ENCODE measurements around the gene SCAI.

SCAI gene

DNA sequence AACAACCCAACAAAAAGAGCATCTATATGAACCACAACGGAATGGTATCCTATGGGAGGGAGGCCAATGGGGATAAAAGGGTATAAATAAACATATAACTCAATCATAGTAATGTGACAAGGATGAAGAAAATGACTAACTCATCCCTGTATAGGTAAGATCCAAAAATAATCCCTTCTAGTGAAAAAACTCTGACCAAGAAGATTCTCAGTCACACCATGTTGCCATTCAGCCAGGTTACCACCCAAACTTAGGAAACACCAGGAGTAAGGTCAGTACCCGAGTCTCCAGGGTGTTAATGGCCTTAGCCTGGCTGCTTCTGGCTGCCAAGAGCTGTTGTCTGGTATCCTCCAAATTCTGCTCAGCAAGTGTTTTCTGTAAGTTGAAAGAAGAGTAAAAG is 235.2 kb downstream of the SCAI start:
- DNase-seq (ENCODE audit: extremely low spot score, insufficient read length, low read depth) (no peak), FAIRE-seq (no peak)

GRCh38 chr9:124906966-124907365 is 236.4 kb downstream of the SCAI start:
- DNase-seq (ENCODE audit: extremely low spot score, insufficient read length, low read depth) (no peak), FAIRE-seq (no peak)

DNA sequence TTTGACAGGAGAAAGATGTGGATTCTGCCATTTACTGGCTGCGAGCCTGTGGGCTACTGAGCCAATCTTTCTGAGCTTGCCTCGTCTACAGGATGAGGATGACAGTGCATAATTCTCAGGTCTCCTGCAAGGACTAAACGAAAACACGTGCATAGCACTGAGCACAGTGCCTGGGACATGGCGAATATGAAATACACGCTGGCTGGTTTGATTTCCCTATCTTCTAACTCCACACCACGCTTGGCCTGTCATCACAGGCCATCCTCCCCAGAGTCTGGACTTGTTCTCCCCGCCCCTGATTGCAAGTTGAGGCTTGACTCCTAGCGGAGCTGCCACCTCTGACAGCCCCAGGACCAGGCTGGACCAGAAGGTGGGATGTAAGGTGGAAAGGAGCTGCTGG is 243.5 kb downstream of the SCAI start:
- no peak for FAIRE-seq

DNA sequence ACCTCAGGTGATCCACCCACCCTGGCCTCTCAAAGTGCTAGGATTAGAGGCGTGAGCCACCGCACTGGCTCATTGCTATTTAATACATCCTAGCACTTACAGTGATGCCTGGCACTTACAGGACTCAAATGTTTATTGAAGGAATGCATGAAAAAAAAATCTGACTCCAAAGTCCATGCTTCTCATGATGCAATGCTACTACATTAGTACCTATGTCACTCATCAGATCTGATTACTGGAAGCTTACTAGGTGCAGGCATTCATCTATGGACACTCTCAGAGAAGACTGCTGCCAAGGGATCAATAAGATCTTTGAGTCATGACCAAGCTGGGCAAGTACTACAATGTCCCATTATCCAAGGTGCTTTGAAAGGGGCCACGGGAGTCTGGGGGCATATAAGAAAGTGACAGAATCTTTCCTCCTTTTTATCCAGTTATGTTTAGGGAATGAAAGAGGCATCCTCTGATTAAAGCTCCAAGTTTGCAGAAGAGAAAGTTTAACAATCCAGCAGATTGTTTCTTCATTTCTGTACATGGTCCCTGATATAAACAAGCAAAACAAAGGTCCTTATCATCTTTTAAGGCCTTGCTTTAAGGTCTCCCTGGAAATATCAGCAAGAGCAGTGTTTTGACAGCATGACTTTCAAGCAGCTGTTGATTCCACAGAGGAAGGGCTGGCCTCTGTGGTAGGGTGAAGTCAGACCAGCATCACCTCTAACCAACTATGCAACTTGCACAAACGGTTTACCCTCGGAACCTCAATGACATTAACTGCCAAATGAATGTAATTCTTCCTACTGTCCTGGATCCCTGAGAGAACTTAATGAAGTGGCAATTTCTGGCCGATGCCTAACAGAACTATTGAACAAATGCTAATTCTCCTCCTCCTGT is 245.5 kb downstream of the SCAI start:
- DNase-seq (ENCODE audit: extremely low spot score, insufficient read length, low read depth) = no peak
- FAIRE-seq = no peak

More for the DNA sequence above, 243.5 kb downstream of the SCAI start:
- no peak for DNase-seq (ENCODE audit: extremely low spot score, insufficient read length, low read depth)

DNA sequence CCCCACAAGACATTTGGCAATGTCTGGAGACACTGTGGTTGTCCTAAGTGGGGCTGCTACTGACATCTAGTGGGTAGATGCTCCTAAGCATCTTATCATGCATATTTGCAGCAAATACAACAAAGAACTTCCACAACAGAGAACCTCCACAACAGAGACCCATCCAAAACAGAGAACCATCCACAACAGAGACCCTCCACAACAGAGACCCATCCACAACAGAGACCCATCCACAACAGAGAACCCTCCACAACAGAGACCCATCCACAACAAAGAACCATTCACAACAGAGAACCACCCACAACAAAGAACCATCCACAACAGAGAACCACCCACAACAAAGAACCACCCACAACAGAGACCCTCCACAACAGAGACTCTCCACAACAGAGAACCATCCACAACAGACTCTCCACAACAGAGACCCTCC is 248.6 kb downstream of the SCAI start:
- DNase-seq (ENCODE audit: extremely low spot score, insufficient read length, low read depth) = no peak
- peak; percentile 26 for FAIRE-seq

DNA sequence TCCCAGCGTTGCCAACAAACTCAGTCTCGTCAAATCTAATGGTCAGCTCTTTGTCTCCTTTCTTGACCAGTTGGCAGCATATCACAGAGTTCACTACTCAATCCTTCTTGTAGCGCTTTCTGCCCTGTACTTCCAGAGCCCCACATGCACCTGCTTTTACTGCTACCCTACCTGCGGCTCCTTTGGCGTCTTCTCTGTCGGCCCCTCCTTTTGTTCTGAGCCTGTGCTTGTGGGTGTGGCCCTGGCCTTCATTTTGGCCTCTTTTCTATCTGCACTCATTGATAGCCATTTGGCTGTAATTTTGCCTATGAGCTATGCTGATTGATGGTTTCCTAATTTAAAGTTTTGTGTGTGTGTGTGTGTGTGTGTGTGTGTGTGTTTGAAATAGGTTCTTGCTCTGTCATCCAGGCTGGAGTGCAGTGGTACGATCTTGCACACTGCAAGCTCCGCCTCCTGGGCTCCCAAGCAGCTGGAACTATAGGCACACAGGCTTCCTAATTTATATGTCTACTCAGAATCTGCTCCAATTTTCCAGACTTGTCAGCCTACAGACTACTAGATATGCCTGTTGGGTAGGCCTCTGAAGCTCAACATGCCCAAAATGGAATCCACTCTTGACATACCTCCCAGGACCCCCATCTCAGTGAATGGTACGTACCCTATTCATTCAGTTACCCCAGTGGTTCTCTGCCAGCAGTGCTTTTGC is 249.1 kb downstream of the SCAI start:
- DNase-seq (ENCODE audit: extremely low spot score, insufficient read length, low read depth) (no peak), FAIRE-seq (no peak)

All from GM18507 (cell line).